HFF-Myc (cell line): ENCODE results near the gene RAB4A.

Experiments used
- DNase-seq: peaks from one replicate; pipeline ENCODE4 v3.0.0-alpha.2; 2011; ENCODE audit warnings: low read depth; ENCODE audit errors: extremely low read depth
- H3K4me3 ChIP-seq: replicated peaks from 2 replicates; pipeline ENCODE4 v1.5.1; 2011; ENCODE audit warnings: low read depth, mild to moderate bottlenecking, control low read depth, low read length
- TF ChIP-seq, protein P1 (sequence below): IDR thresholded peaks from 2 replicates; pipeline ENCODE4 v1.5.1; 2012; ENCODE audit warnings: mild to moderate bottlenecking, low read depth, low read length, control low read depth; ENCODE audit errors: missing control alignments

Gene RAB4A

DNA sequence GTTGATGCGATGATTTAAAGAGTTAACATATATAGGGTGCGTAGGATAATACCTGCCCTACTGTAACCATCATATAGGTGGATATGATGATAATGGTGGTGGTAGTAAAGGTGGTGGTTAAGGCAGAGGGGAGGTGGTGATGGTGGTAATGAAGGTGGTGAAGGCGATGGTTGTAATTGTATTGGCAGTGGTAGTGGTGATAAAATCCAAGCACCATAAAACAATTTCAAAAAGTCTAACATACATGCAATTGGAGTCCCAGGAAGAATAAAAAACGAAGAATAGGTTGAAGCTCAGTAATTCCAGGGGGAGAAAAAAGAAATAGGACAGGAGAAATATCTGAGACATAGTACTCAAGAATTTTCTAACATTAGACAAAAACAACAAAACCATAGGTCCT lies 27.3 kb upstream of the RAB4A start:
- no peak overlapping the region for H3K4me3 ChIP-seq
- TF ChIP-seq, protein P1, sequence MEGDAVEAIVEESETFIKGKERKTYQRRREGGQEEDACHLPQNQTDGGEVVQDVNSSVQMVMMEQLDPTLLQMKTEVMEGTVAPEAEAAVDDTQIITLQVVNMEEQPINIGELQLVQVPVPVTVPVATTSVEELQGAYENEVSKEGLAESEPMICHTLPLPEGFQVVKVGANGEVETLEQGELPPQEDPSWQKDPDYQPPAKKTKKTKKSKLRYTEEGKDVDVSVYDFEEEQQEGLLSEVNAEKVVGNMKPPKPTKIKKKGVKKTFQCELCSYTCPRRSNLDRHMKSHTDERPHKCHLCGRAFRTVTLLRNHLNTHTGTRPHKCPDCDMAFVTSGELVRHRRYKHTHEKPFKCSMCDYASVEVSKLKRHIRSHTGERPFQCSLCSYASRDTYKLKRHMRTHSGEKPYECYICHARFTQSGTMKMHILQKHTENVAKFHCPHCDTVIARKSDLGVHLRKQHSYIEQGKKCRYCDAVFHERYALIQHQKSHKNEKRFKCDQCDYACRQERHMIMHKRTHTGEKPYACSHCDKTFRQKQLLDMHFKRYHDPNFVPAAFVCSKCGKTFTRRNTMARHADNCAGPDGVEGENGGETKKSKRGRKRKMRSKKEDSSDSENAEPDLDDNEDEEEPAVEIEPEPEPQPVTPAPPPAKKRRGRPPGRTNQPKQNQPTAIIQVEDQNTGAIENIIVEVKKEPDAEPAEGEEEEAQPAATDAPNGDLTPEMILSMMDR = no peak
- no peak for DNase-seq

DNA sequence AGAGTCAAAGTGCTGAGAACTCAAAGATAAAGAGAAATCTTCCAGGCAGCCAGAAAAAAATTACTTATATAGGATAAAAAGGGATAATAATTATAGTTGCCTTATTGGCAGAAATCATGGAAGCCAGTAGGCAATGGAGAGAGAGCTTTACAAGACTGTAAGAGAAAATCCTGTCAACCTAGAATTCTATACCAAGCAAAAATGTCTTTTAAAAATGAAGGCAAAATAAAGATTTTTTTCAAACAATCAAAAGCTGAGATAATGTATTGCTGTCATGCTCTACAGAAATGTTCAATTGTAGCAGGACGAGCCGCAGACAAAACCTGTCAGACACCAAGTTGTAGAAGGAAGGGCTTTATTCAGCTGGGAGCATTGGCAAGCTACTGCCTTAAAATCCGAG lies 26.8 kb upstream of the RAB4A start:
- no peak for DNase-seq
- TF ChIP-seq, protein P1 = no peak
- no peak overlapping the region for H3K4me3 ChIP-seq

- DNase-seq = no peak
- no peak overlapping the region for H3K4me3 ChIP-seq
- TF ChIP-seq, protein P1 = no peak
These were observed 23.0 kb upstream of the RAB4A start for GRCh38 chr1:229247871-229248270.

DNA sequence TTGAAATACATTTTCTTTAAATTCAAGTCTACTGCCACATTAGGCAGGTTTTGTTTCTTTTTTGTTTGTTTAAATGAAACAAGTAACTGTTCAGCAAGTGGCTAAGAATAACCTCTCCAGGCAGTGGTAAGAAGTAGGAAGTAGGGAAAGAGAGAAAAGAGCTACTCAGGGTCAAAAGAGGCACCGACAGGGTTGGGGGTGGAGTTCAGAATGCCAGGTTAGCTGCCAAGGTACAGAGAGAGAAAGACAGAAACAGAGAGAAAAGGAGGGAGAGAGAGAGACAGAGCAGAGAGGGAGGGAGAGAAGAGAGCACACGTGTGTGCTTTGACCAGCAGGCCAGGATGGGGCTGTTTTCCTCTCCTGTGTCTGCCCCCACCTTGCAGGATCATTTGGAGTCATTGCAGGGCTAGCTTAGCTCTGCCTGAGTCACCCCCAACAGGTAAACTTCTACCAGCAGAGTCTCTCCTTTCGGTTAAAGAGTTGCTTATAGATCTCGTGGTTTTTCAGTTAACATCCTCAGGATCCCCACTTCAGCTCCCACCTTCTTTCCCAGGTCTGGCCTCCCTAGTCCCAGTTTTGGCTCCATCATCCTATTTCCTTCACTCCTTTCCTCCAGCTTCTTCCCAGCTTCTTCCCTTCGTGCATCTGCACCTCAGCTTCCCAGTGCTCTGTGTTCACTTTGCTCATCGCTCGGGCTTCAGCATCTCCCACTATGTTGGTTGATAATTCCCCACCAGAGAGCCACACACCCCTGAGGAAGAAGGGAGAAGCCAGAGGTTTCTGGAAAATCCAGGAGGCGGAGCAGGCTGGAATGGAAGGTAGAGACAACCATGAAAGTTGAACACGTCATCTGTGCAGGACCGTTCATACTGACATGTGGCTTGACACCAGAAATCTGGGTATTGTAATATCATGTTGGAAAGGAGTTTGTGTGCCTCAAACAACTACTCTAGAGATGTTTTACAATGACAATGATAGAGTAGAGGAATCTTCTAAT lies 21.8 kb upstream of the RAB4A start:
- TF ChIP-seq, protein P1 = no peak
- no peak for DNase-seq
- H3K4me3 ChIP-seq = no peak overlapping the region

DNA sequence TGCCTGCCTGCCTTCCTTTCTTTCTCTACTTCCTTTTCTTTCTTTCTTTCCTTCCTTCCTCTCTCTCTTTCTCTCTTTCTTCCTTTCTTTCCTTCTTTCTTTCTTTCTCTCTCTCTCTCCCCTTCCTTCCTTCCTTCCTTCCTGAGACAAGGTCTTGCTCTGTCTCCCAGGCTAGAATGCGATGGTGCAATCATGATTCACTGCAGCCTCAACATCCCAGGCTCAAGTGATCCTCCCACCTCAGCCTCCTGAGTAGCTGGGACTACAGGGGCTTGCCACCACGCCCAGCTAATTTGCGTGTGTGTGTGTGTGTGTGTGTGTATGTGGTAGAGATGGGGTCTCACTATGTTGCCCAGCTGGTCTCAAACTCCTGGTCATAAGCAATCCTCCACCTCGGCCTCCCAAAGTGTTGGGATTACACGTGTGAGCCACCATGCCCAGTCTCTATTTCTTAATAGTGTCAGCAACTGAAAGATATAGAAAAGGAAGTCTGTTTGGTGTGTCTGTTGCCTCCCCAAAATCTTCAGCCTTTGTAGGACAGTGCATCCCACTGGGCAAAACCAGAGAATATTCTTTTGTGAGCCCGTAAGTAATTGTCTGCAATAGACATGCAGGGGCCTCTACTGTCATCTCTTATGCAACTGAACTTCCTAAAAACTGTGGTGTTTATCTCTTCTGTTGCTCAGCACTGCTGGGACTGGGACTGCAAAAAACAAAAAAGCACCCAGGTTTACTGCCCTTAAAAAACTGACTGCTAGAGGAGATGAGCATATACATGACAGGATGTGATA lies 20.9 kb upstream of the RAB4A start:
- TF ChIP-seq, protein P1 = no peak
- no peak for DNase-seq

DNA sequence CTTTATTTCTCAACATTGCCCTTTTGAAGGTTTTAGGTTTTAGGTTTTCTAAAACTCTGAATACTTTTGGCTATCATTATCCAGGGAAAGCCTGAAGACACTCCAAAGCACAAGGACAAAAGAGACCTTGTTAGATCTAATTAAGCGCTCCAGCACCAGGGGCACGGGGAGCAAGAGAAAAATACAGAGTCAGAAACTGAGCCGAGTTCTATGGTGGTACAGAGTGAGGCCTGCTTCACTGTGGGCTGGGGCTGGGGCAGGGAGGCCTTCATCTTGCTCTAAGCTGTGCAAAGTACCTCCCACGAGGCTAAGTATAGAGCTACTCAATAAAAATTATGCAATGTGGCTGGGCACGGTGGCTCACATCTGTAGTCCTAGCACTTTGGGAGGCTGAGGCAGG lies 19.7 kb upstream of the RAB4A start:
- TF ChIP-seq, protein P1 = no peak
- no peak for DNase-seq
- no peak overlapping the region for H3K4me3 ChIP-seq

More for the DNA sequence above, 20.9 kb upstream of the RAB4A start:
- no peak overlapping the region for H3K4me3 ChIP-seq
